SK-N-SH (cell line): ENCODE measurements around the gene PEF1.

Source experiments
- CHD2 ChIP-seq: fragments of 150-350 bp; IDR thresholded peaks from 2 replicates; pipeline ENCODE4 v1.6.1; 2018; ENCODE audit warnings: low read length; ENCODE audit not compliant: partially characterized antibody
- ELF1 ChIP-seq: IDR thresholded peaks from 2 replicates; pipeline ENCODE4 v1.4.0; 2012
- EP300 ChIP-seq, 2 experiments: IDR thresholded peaks; 2 replicates each; pipeline versions ENCODE4 v1.4.0 to v1.6.1; 2012; ENCODE audit warnings: borderline replicate concordance in 1 of 2, low read depth in 1 of 2, low read length in 1 of 2
- FOXM1 ChIP-seq: IDR thresholded peaks from 2 replicates; pipeline ENCODE4 v1.4.0; 2012; ENCODE audit warnings: low read depth, mild to moderate bottlenecking
- MXI1 ChIP-seq: IDR thresholded peaks from 2 replicates; pipeline ENCODE4 v1.6.1; 2012; ENCODE audit warnings: mild to moderate bottlenecking, low read depth, low read length, improper control_type of control experiment
- RCOR1 ChIP-seq: fragments of 150-350 bp; IDR thresholded peaks from 2 replicates; pipeline ENCODE4 v1.6.1; 2017; ENCODE audit warnings: antibody characterized with exemption, low read length
- RXRA ChIP-seq: IDR thresholded peaks from 2 replicates; pipeline ENCODE4 v1.4.0; 2012; ENCODE audit warnings: low read depth, mild to moderate bottlenecking, borderline replicate concordance
- SIN3A ChIP-seq: IDR thresholded peaks from 2 replicates; pipeline ENCODE4 v1.6.1; 2012; ENCODE audit warnings: low read depth, mild to moderate bottlenecking, low read length, moderate library complexity, borderline replicate concordance
- TAF1 ChIP-seq: IDR thresholded peaks from 2 replicates; pipeline ENCODE4 v1.6.1; 2012; ENCODE audit warnings: low read depth, mild to moderate bottlenecking, low read length, moderate library complexity, borderline replicate concordance
- TCF12 ChIP-seq: IDR thresholded peaks from 2 replicates; pipeline ENCODE4 v1.4.0; 2012
- TF ChIP-seq, protein P1 (sequence below): IDR thresholded peaks from 2 replicates; pipeline ENCODE4 v1.4.0; 2012; ENCODE audit warnings: low read depth
- TF ChIP-seq, protein P2 (sequence below): fragments of 200-600 bp; sonication (generic); IDR thresholded peaks from 2 replicates; pipeline ENCODE4 v1.6.1; 2017; ENCODE audit warnings: antibody characterized with exemption, mild to moderate bottlenecking, moderate library complexity
- TF ChIP-seq, protein P3 (sequence below): IDR thresholded peaks from 2 replicates; pipeline ENCODE4; 2012
- TF ChIP-seq, protein P4 (sequence below): IDR thresholded peaks from 2 replicates; pipeline ENCODE4 v1.6.1; 2012; ENCODE audit warnings: mild to moderate bottlenecking, low read depth, low read length, moderate library complexity

DNA sequence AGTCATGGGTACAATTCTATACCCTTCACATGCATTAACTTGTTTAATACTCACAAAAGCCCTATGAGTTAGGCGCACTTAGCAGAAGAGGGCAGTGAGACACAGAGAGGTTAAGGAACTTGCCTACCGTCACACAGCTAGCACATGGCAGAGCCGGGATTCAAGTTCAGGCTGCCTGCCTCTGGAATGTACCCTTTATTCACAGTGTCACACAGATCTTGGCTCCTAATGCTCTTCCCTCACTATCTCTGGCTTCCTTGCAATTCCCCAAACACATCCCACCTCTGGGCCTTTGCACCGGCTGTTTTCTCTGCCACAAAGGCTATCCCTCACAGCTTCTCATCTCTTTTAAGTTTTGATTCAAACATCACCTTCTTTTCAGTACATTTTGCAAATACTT, 34.0 kb upstream of the PEF1 start:
- TF ChIP-seq, protein P1, sequence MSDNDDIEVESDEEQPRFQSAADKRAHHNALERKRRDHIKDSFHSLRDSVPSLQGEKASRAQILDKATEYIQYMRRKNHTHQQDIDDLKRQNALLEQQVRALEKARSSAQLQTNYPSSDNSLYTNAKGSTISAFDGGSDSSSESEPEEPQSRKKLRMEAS: no peak
- TF ChIP-seq, protein P2, sequence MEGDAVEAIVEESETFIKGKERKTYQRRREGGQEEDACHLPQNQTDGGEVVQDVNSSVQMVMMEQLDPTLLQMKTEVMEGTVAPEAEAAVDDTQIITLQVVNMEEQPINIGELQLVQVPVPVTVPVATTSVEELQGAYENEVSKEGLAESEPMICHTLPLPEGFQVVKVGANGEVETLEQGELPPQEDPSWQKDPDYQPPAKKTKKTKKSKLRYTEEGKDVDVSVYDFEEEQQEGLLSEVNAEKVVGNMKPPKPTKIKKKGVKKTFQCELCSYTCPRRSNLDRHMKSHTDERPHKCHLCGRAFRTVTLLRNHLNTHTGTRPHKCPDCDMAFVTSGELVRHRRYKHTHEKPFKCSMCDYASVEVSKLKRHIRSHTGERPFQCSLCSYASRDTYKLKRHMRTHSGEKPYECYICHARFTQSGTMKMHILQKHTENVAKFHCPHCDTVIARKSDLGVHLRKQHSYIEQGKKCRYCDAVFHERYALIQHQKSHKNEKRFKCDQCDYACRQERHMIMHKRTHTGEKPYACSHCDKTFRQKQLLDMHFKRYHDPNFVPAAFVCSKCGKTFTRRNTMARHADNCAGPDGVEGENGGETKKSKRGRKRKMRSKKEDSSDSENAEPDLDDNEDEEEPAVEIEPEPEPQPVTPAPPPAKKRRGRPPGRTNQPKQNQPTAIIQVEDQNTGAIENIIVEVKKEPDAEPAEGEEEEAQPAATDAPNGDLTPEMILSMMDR: no peak
- TF ChIP-seq RCOR1 (no peak), CHD2 (no peak), ELF1 (no peak), TAF1 (no peak), EP300 (IDR thresholded peaks at IDR 0.05; ENCODE audit: borderline replicate concordance in 1 of 2, low read depth in 1 of 2, low read length in 1 of 2) (no peak), TCF12 (no peak), SIN3A (no peak), FOXM1 (no peak), RXRA (no peak), MXI1 (no peak)
- TF ChIP-seq, protein P3, sequence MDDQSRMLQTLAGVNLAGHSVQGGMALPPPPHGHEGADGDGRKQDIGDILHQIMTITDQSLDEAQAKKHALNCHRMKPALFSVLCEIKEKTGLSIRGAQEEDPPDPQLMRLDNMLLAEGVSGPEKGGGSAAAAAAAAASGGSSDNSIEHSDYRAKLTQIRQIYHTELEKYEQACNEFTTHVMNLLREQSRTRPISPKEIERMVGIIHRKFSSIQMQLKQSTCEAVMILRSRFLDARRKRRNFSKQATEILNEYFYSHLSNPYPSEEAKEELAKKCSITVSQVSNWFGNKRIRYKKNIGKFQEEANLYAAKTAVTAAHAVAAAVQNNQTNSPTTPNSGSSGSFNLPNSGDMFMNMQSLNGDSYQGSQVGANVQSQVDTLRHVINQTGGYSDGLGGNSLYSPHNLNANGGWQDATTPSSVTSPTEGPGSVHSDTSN: no peak
- TF ChIP-seq, protein P4, sequence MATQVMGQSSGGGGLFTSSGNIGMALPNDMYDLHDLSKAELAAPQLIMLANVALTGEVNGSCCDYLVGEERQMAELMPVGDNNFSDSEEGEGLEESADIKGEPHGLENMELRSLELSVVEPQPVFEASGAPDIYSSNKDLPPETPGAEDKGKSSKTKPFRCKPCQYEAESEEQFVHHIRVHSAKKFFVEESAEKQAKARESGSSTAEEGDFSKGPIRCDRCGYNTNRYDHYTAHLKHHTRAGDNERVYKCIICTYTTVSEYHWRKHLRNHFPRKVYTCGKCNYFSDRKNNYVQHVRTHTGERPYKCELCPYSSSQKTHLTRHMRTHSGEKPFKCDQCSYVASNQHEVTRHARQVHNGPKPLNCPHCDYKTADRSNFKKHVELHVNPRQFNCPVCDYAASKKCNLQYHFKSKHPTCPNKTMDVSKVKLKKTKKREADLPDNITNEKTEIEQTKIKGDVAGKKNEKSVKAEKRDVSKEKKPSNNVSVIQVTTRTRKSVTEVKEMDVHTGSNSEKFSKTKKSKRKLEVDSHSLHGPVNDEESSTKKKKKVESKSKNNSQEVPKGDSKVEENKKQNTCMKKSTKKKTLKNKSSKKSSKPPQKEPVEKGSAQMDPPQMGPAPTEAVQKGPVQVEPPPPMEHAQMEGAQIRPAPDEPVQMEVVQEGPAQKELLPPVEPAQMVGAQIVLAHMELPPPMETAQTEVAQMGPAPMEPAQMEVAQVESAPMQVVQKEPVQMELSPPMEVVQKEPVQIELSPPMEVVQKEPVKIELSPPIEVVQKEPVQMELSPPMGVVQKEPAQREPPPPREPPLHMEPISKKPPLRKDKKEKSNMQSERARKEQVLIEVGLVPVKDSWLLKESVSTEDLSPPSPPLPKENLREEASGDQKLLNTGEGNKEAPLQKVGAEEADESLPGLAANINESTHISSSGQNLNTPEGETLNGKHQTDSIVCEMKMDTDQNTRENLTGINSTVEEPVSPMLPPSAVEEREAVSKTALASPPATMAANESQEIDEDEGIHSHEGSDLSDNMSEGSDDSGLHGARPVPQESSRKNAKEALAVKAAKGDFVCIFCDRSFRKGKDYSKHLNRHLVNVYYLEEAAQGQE: no peak
